Spleen (tissue), 11 donors: Measurements from ENCODE around the gene PRDM16. TPM values are rescaled to one million over a fixed set of nuclear protein-coding genes. Genes with fewer than 3 reads are reported as not detected.

Experiments used
- DNase-seq: peaks from one replicate; pipeline ENCODE4 v3.0.0-alpha.2; 2020
- H3K27ac ChIP-seq, 8 donors: fragments of 200-600 bp; sonication (generic) in 7 of 8; 1 replicate in 4 of 8; 2 replicates in 4 of 8; pipeline versions ENCODE4 v1.5.0 to v1.8.0; 2016 to 2021; ENCODE audit warnings: inconsistent platforms in 4 of 8, mild to moderate bottlenecking in 4 of 8, moderate library complexity in 1 of 8
- H3K27me3 ChIP-seq, 7 donors: fragments of 200-600 bp; sonication (generic) in 6 of 7; replicated peaks in 1 of 7; 1 replicate in 4 of 7; 2 replicates in 3 of 7; pipeline versions ENCODE4 v1.5.0 to v1.8.0; 2016 to 2021; ENCODE audit warnings: inconsistent platforms in 3 of 7, mild to moderate bottlenecking in 1 of 7
- H3K36me3 ChIP-seq, 6 donors: fragments of 200-600 bp; sonication (generic) in 5 of 6; 1 replicate in 4 of 6; 2 replicates in 2 of 6; pipeline versions ENCODE4 v1.5.0 to v1.8.0; 2016 to 2021; ENCODE audit warnings: inconsistent platforms in 2 of 6
- H3K4me1 ChIP-seq, 6 donors: fragments of 200-600 bp; sonication (generic) in 5 of 6; 1 replicate in 3 of 6; 2 replicates in 3 of 6; pipeline versions ENCODE4 v1.5.0 to v1.8.0; 2016 to 2021; ENCODE audit warnings: inconsistent platforms in 3 of 6
- H3K4me3 ChIP-seq, 8 donors: fragments of 200-600 bp; sonication (generic) in 7 of 8; 1 replicate in 4 of 8; 2 replicates in 4 of 8; pipeline versions ENCODE4 v1.5.0 to v1.8.0; 2016 to 2021; ENCODE audit warnings: inconsistent platforms in 4 of 8, mild to moderate bottlenecking in 4 of 8, moderate library complexity in 2 of 8
- H3K9me3 ChIP-seq, 8 donors: fragments of 200-600 bp; sonication (generic) in 7 of 8; 1 replicate in 4 of 8; 2 replicates in 4 of 8; pipeline versions ENCODE4 v1.5.0 to v1.8.0; 2016 to 2021; ENCODE audit warnings: inconsistent platforms in 4 of 8
- POLR2A ChIP-seq, 3 donors: fragments of 450-650 bp; IDR thresholded peaks; one replicate each; pipeline ENCODE4 v1.5.1; 2017; ENCODE audit warnings: antibody characterized with exemption in 3 of 3, mild to moderate bottlenecking in 1 of 3
- POLR2AphosphoS5 ChIP-seq, 3 donors: sonication (generic); formaldehyde crosslinking; IDR thresholded peaks; one replicate each; pipeline ENCODE4 v1.5.1; 2017; ENCODE audit warnings: antibody characterized with exemption in 3 of 3
- WGBS, 5 donors: extraction: QIAGEN DNeasy Blood & Tissue Kit in 3 of 5; methylation state at CpG; one replicate each; pipeline versions ENCODE4 v1.1.5 to v1.1.7; 2013 to 2018; 5-methylcytosine and 5-hydroxymethylcytosine counted together
- intact Hi-C: fragments of 100-400 bp; cut with DNase I; formaldehyde crosslinking; loops from one replicate; pipeline ENCODE4 v1.15.0; 2023; ENCODE audit warnings: low total_unique reads
- polyA plus RNA-seq, 3 donors: library from polyadenylated mRNA; stranded (reverse); fragments of 200-250 nt; gene quantifications; one replicate each; pipeline ENCODE4 v1.2.1, GENCODE V29; 2013
- total RNA-seq, 7 donors: library from RNA; depleted of rRNA in 3 of 7; stranded (reverse); fragments of >200 nt in 3 of 7; fragmentation: NEBNext Ultra II Directional in 4 of 7; extraction: Animal tissue kit (Norgen Biotek cat#: 25700) in 4 of 7; gene quantifications; one replicate each; pipeline versions ENCODE4 v1.1.0 to v1.2.1, GENCODE V29; 2016 to 2021
- TF ChIP-seq, protein P1 (sequence below), 11 experiments: fragments of 200-600 bp in 7 of 11; fragments of 450-650 bp in 4 of 11; sonication (generic) in 4 of 11; IDR thresholded peaks in 8 of 11; conservative IDR thresholded peaks in 3 of 11; 1 replicate in 7 of 11; 2 replicates in 4 of 11; pipeline versions ENCODE4 v1.4.0 to v1.8.0; 2016 to 2021; ENCODE audit warnings: antibody characterized with exemption in 11 of 11, inconsistent platforms in 4 of 11, mild to moderate bottlenecking in 1 of 11
- donor health status: healthy with polysubstance abuse.
- donor health status: DM: no; HTN: no; CAD: no; lungs with moderate emphysema.
- donor health status: DM: no; HTN: no; CAD: no.
- donor health status: Bipolar disorder and iron deficiency.
- donor health status: healthy.
- donor health status: DM: no; HTN: no; CAD: no.
- donor health status: DM: yes; HTN: yes; CAD: no.

The PRDM16 gene
- total and polyA plus RNA-seq, 10 donors: 0.43 to 3.2 (median 1.4) TPM

- no peak for DNase-seq
- intact Hi-C loops: no loop called here
- H3K27me3 ChIP-seq: peaks cover 0 to 70% (median 0%) of the 10 kb centered on the region in 7 donors
These were observed 193.8 kb downstream of the PRDM16 start for GRCh38 chr1:3262681-3263286.

GRCh38 chr1:3263790-3264189, 194.8 kb downstream of the PRDM16 start:
- no peak for DNase-seq
- TF ChIP-seq POLR2AphosphoS5 (IDR thresholded peaks at IDR 0.05): no peak
- TF ChIP-seq, protein P1, sequence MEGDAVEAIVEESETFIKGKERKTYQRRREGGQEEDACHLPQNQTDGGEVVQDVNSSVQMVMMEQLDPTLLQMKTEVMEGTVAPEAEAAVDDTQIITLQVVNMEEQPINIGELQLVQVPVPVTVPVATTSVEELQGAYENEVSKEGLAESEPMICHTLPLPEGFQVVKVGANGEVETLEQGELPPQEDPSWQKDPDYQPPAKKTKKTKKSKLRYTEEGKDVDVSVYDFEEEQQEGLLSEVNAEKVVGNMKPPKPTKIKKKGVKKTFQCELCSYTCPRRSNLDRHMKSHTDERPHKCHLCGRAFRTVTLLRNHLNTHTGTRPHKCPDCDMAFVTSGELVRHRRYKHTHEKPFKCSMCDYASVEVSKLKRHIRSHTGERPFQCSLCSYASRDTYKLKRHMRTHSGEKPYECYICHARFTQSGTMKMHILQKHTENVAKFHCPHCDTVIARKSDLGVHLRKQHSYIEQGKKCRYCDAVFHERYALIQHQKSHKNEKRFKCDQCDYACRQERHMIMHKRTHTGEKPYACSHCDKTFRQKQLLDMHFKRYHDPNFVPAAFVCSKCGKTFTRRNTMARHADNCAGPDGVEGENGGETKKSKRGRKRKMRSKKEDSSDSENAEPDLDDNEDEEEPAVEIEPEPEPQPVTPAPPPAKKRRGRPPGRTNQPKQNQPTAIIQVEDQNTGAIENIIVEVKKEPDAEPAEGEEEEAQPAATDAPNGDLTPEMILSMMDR (IDR thresholded peaks at IDR 0.05 in 8 of 11, conservative IDR thresholded peaks at IDR 0.05 in 3 of 11): no peak
- TF ChIP-seq POLR2A (IDR thresholded peaks at IDR 0.05): no peak
- H3K4me1 ChIP-seq: no peaks in the 10 kb centered on the region
- H3K9me3 ChIP-seq: no peaks in the 10 kb centered on the region
- H3K27ac ChIP-seq: no peak overlapping the region
- H3K27me3 ChIP-seq: peaks cover 0 to 78% (median 0%) of the 10 kb centered on the region in 7 donors
- no peak overlapping the region for H3K4me3 ChIP-seq
- WGBS, 5 donors: 83 to 93% (median 87%) methylated on average over 8 to 10 of the region's 10 CpGs
- intact Hi-C loops: no loop called here
- H3K36me3 ChIP-seq: no peaks in the 10 kb centered on the region

More at GRCh38 chr1:3262681-3263286, 193.8 kb downstream of the PRDM16 start:
- TF ChIP-seq POLR2A (IDR thresholded peaks at IDR 0.05) (no peak), POLR2AphosphoS5 (IDR thresholded peaks at IDR 0.05) (no peak)
- TF ChIP-seq, protein P1 (IDR thresholded peaks at IDR 0.05 in 8 of 11, conservative IDR thresholded peaks at IDR 0.05 in 3 of 11): no peak
- no peaks in the 10 kb centered on the region for H3K36me3 ChIP-seq
- no peaks in the 10 kb centered on the region for H3K4me1 ChIP-seq
- H3K9me3 ChIP-seq: no peaks in the 10 kb centered on the region
- no peak overlapping the region for H3K27ac ChIP-seq
- WGBS, 5 donors: 88 to 91% (median 88%) methylated on average over 15 to 26 of the region's 26 CpGs
- no peak overlapping the region for H3K4me3 ChIP-seq

DNA sequence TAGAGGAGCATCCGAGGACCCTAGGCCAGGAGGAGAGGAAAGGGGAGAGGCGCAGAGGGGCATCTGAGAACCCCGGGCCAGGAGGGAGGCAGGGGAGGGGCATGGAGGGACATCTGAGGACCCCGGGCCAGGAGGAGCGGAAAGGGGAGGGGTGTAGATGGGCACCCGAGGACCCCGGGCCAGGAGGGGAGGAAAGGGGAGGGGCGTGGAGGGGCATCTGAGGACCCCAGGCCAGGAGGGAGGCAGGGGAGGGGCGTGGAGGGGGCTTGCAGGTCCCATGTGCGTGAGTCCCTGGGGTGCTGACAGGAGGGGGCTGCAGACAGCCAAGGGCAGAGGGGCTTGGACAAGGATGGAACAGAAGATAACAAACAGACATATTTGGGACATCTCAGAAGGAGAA, 195.5 kb downstream of the PRDM16 start:
- TF ChIP-seq POLR2A (IDR thresholded peaks at IDR 0.05): no peak
- TF ChIP-seq, protein P1 (IDR thresholded peaks at IDR 0.05 in 8 of 11, conservative IDR thresholded peaks at IDR 0.05 in 3 of 11): no peak
- TF ChIP-seq POLR2AphosphoS5 (IDR thresholded peaks at IDR 0.05): no peak
- no peak overlapping the region for H3K27ac ChIP-seq
- no peaks in the 10 kb centered on the region for H3K36me3 ChIP-seq
- H3K27me3 ChIP-seq: peaks cover 0 to 74% (median 0%) of the 10 kb centered on the region in 7 donors
- WGBS, 5 donors: 74 to 88% (median 86%) methylated on average over 10 of the region's 10 CpGs
- H3K4me1 ChIP-seq: no peaks in the 10 kb centered on the region
- no peak for DNase-seq
- intact Hi-C loops: no loop called here
- H3K9me3 ChIP-seq: no peaks in the 10 kb centered on the region
- H3K4me3 ChIP-seq: no peak overlapping the region

GRCh38 chr1:3265835-3266805, 197.1 kb downstream of the PRDM16 start:
- H3K36me3 ChIP-seq: no peaks in the 10 kb centered on the region
- no peaks in the 10 kb centered on the region for H3K4me1 ChIP-seq
- H3K27ac ChIP-seq: no peak overlapping the region
- H3K27me3 ChIP-seq: peaks cover 0 to 73% (median 0%) of the 10 kb centered on the region in 7 donors
- H3K9me3 ChIP-seq: no peaks in the 10 kb centered on the region
- TF ChIP-seq, protein P1 (IDR thresholded peaks at IDR 0.05 in 8 of 11, conservative IDR thresholded peaks at IDR 0.05 in 3 of 11): no peak
- TF ChIP-seq POLR2A (IDR thresholded peaks at IDR 0.05) (no peak), POLR2AphosphoS5 (IDR thresholded peaks at IDR 0.05) (no peak)
- intact Hi-C loops: no loop called here
- H3K4me3 ChIP-seq: no peak overlapping the region
- WGBS, 5 donors: 91 to 92% (median 92%) methylated on average over 51 to 53 of the region's 53 CpGs
- DNase-seq: no peak
